ENCODE results near the gene ATIC. TPM values are rescaled to one million over a fixed set of nuclear protein-coding genes. Genes with fewer than 3 reads are reported as not detected.

ATIC gene
- polyA plus RNA-seq, 1 donor, result 129 TPM

DNA sequence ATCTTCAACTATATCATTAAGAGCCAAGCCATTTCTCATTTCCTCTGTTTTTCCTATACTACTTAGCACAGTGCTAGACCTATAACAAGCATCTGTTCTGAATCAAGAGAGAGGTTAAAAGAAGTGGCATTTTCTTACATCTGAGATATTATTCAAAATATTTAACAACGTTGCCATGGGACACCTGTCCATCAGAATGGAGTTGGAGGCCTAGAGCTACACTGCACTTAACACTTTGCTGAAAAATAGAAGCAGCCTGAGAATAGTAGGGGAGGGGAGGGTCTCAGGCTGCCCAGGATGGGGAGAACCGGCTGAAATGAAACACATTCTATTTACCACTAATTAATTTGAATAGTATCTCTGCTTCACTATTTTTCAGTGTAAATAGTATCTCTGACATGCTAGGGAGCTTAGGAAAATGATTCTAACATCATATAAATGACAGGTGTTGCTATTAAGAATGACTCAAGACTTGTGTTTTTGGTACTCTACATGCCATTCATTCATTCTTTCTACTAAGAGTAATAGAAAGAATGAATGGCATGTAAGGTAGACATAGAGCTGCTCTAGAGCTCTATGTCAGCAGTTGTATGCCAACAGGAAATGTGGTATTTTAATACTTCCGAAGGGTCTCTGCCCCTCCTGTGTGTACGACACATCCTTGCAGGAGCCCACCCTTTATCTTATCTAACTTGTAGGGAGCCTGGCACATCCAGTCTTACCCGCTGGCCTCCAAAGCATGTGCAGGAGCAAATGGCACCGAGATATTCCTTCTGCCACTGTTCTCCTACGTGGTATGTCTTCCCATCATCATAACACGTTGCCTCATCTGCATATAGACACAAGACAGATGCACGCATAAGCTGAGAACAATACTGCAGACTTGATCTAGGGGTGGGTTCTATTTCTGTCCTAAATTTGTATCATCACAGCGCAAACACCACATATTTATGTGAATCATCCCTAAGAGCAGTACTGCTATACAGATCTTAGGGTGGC is 52.6 kb downstream of the ATIC start:
- H3K27ac ChIP-seq (ENCODE audit: low read length), result no peak overlapping the region
- no peaks in the 10 kb centered on the region for H3K27me3 ChIP-seq (ENCODE audit: control insufficient read depth, insufficient read depth, low read length)
- H3K4me3 ChIP-seq (ENCODE audit: low read length), result no peak overlapping the region
- H3K4me1 ChIP-seq (ENCODE audit: control insufficient read depth, insufficient read depth, low read length), result no peaks in the 10 kb centered on the region
- H3K36me3 ChIP-seq (ENCODE audit: control insufficient read depth, insufficient read depth, low read length), result peaks cover 53% of the 10 kb centered on the region
- peaks cover 14% of the 10 kb centered on the region for H3K9me3 ChIP-seq (ENCODE audit: control insufficient read depth, low read depth, low read length)
- no CpG with 5 or more reads among the region's 10 CpGs for WGBS (ENCODE audit: insufficient coverage, low lambda C conversion rate)
- no peak for DNase-seq

DNA sequence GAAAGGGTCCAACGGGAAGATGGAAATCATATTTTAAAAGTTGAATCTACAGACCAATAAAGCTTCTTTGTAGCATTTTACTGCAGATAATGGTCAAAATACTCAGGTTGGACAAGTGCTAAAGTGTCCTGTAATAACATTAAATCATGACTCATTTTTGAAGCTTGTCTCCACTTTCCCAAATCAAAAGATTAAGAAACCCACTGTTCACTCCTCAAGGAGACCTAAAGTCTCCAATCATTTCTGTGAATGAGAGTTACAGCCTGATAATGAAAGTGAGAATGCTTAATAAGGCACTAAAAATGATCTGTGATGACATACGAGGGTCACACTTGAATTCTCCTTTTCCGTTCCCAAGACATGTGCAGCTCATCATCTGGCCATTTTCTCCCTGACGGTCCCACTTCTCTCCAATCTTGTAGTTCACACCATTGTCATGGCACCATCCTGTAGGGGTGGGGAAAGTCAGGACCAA is 53.4 kb downstream of the ATIC start:
- Histone ChIP-seq H3K36me3 (ENCODE audit: control insufficient read depth, insufficient read depth, low read length) (peaks cover 54% of the 10 kb centered on the region), H3K4me1 (ENCODE audit: control insufficient read depth, insufficient read depth, low read length) (no peaks in the 10 kb centered on the region), H3K9me3 (ENCODE audit: control insufficient read depth, low read depth, low read length) (peaks cover 14% of the 10 kb centered on the region), H3K27ac (ENCODE audit: low read length) (no peak overlapping the region), H3K4me3 (ENCODE audit: low read length) (no peak overlapping the region), H3K27me3 (ENCODE audit: control insufficient read depth, insufficient read depth, low read length) (no peaks in the 10 kb centered on the region)
- no peak for DNase-seq
- 100% methylated on average over 3 of the region's 4 CpGs for WGBS (ENCODE audit: insufficient coverage, low lambda C conversion rate)

DNA sequence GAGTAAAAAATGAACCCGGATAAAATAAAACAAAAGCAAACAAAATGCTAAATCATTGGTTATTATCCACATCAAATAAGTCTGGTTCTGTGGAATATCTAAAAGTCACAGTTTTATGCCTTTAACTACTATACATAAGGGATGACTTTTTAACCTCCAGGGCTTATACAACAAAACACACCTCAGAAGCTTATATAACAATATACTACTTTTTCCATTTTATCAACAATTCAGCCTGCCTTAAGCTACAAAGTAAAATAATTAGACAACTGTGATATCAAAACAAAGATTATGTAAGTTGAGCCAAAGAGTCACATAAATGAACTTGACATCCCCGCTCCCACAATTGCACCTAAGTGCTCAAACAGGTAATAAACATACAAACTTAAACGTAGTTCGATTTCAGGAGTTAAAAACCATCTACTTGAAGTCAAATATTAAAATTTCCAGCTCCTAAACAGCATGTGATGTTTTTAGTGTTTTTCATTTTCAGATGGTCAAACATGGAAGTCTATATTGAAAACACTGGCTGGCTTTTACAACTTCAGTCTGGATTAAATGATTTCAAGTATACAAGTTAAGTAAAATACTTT is 54.7 kb downstream of the ATIC start:
- 92% methylated on average over 2 of the region's 4 CpGs for WGBS (ENCODE audit: insufficient coverage, low lambda C conversion rate)
- no peaks in the 10 kb centered on the region for H3K27me3 ChIP-seq (ENCODE audit: control insufficient read depth, insufficient read depth, low read length)

DNA sequence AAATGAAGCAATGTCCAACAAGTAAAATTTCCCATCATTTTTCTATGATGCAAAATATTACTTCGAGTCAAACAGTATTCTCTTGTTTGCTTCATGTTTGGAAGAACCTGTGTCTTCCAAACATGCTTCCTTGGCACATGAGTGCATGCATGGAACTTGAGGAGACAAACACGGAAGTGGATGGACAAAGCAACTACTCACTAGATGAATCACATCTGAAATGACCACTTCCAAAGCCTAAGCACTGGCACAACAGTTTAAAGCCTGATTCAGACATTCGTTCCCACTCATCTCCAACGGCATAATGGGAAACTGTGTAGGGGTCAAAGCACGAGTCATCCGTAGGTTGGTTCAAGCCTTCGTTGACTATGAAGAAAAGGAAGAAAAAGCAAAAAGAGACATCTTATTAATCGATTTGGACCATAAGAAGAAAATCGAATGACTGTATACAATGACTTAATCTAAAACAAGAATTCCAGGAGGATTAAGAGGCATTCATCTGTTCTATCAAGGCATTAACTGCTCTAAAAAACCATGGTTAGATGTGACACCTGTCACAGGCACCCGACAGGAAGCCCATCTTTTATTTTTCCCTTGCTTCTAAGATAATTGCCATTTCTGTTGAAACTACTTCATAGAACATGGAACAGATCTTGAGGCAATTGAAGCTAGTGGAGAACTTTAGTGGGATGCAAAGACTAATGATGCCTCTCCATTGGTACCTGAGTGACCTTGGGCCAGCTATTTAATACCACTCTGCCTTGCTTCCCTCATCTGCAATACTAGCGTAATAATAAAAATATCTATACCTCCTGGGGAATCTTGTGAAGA is 56.0 kb downstream of the ATIC start:
- WGBS (ENCODE audit: insufficient coverage, low lambda C conversion rate), result 100% methylated on average over 4 of the region's 11 CpGs
- H3K9me3 ChIP-seq (ENCODE audit: control insufficient read depth, low read depth, low read length), result peaks cover 10% of the 10 kb centered on the region
- H3K4me3 ChIP-seq (ENCODE audit: low read length), result no peak overlapping the region
- H3K27me3 ChIP-seq (ENCODE audit: control insufficient read depth, insufficient read depth, low read length), result no peaks in the 10 kb centered on the region
- H3K27ac ChIP-seq (ENCODE audit: low read length), result no peak overlapping the region
- peaks cover 56% of the 10 kb centered on the region for H3K36me3 ChIP-seq (ENCODE audit: control insufficient read depth, insufficient read depth, low read length)
- no peak for DNase-seq
- H3K4me1 ChIP-seq (ENCODE audit: control insufficient read depth, insufficient read depth, low read length), result no peaks in the 10 kb centered on the region

More for the DNA sequence above, 54.7 kb downstream of the ATIC start:
- no peak overlapping the region for H3K27ac ChIP-seq (ENCODE audit: low read length)
- peaks cover 5% of the 10 kb centered on the region for H3K9me3 ChIP-seq (ENCODE audit: control insufficient read depth, low read depth, low read length)
- DNase-seq, result no peak
- no peak overlapping the region for H3K4me3 ChIP-seq (ENCODE audit: low read length)
- peaks cover 56% of the 10 kb centered on the region for H3K36me3 ChIP-seq (ENCODE audit: control insufficient read depth, insufficient read depth, low read length)
- no peaks in the 10 kb centered on the region for H3K4me1 ChIP-seq (ENCODE audit: control insufficient read depth, insufficient read depth, low read length)

DNA sequence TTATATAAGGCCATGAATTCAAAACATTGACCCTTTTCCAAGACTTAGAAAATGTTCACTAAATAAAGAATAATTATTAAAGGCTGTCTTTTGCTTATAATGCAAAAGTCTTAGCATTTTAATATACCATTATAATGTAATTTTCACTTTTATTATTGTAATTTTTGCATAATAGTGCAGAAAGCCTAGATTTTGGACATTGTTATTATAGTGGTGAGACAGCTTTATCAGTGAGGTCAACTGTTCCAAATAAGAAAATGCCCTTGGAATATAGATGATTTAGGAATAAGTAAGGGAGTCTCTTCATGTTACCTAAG is 56.6 kb downstream of the ATIC start:
- Histone ChIP-seq H3K4me1 (ENCODE audit: control insufficient read depth, insufficient read depth, low read length) (no peaks in the 10 kb centered on the region), H3K4me3 (ENCODE audit: low read length) (no peak overlapping the region), H3K27ac (ENCODE audit: low read length) (no peak overlapping the region), H3K9me3 (ENCODE audit: control insufficient read depth, low read depth, low read length) (peaks cover 10% of the 10 kb centered on the region), H3K36me3 (ENCODE audit: control insufficient read depth, insufficient read depth, low read length) (peaks cover 54% of the 10 kb centered on the region), H3K27me3 (ENCODE audit: control insufficient read depth, insufficient read depth, low read length) (no peaks in the 10 kb centered on the region)
- no peak for DNase-seq

DNA sequence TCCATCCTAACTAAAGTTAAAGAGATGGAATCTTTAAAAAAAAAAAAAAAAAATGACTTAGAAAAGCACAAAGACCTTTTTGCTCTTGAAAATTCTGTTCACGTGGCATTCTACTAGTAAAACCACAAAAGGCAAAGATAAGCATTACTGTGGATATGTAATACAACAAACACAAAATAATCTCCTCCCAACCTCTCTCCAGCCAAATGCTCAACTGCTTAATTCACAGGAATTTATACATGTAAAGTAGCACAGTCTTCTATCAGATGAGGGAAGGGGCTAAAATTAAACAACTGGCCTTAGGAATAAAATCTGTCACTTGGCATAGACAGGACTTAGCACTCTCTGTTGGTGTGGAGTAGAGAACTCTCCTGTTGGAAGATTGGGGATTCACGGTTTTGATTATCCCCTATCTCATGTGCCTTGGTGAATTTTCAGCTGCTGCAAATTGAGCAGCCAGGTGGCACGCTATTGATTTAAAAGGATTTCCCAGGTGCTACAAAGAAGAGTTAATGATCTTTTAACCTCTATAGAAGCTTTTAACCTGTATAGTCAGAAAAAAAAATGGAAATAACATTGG is 57.4 kb downstream of the ATIC start:
- no peak for DNase-seq
- no peak overlapping the region for H3K4me3 ChIP-seq (ENCODE audit: low read length)
- H3K27me3 ChIP-seq (ENCODE audit: control insufficient read depth, insufficient read depth, low read length), result no peaks in the 10 kb centered on the region
- H3K9me3 ChIP-seq (ENCODE audit: control insufficient read depth, low read depth, low read length), result peaks cover 10% of the 10 kb centered on the region
- H3K27ac ChIP-seq (ENCODE audit: low read length), result no peak overlapping the region
- no peaks in the 10 kb centered on the region for H3K4me1 ChIP-seq (ENCODE audit: control insufficient read depth, insufficient read depth, low read length)
- WGBS (ENCODE audit: insufficient coverage, low lambda C conversion rate), result no CpG with 5 or more reads among the region's 3 CpGs
- H3K36me3 ChIP-seq (ENCODE audit: control insufficient read depth, insufficient read depth, low read length), result peaks cover 53% of the 10 kb centered on the region

DNA sequence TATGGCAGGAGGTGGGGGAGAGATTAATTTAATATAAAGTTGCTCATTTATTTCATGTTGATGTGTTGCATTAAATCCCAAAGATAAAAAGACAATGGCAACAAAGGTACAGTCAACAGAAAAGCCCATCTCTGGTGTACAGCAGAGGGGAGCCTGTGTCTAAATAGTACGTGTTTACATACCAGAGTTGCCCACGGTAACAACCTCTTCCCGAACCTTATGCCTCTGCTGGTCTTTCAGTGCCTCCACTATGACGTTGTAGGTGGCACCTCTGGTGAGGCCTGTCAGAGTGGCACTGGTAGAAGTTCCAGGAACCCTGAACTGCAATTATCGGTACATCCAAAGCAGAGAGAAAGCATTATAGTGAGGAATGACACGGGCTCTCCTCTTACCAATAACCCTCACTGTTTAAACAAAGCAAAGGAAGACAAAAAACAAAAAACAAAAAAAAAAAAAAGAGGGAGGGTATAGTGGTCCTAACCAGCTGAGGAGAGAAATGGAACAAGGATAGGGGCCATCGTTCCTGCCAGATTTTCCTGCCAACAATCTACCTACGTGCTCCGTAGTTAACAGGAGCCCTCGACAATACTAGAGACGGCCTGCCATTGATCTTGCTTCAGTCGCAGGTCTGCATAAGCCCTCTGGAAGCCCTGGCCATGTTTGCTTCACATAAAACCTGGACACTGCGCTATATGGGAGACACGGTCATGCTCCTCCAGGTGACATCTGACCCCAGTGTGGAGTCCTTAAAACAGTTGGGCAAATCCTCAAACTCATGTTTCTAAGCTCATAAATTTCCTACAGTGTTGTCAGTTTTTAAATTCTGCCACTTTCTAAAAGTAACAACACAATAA is 58.5 kb downstream of the ATIC start:
- no peaks in the 10 kb centered on the region for H3K4me1 ChIP-seq (ENCODE audit: control insufficient read depth, insufficient read depth, low read length)
- DNase-seq, result no peak
- H3K27me3 ChIP-seq (ENCODE audit: control insufficient read depth, insufficient read depth, low read length), result no peaks in the 10 kb centered on the region
- H3K36me3 ChIP-seq (ENCODE audit: control insufficient read depth, insufficient read depth, low read length), result peaks cover 53% of the 10 kb centered on the region
- H3K9me3 ChIP-seq (ENCODE audit: control insufficient read depth, low read depth, low read length), result peaks cover 13% of the 10 kb centered on the region
- H3K27ac ChIP-seq (ENCODE audit: low read length), result no peak overlapping the region
- WGBS (ENCODE audit: insufficient coverage, low lambda C conversion rate), result 83% methylated on average over 1 of the region's 14 CpGs
- H3K4me3 ChIP-seq (ENCODE audit: low read length), result no peak overlapping the region

DNA sequence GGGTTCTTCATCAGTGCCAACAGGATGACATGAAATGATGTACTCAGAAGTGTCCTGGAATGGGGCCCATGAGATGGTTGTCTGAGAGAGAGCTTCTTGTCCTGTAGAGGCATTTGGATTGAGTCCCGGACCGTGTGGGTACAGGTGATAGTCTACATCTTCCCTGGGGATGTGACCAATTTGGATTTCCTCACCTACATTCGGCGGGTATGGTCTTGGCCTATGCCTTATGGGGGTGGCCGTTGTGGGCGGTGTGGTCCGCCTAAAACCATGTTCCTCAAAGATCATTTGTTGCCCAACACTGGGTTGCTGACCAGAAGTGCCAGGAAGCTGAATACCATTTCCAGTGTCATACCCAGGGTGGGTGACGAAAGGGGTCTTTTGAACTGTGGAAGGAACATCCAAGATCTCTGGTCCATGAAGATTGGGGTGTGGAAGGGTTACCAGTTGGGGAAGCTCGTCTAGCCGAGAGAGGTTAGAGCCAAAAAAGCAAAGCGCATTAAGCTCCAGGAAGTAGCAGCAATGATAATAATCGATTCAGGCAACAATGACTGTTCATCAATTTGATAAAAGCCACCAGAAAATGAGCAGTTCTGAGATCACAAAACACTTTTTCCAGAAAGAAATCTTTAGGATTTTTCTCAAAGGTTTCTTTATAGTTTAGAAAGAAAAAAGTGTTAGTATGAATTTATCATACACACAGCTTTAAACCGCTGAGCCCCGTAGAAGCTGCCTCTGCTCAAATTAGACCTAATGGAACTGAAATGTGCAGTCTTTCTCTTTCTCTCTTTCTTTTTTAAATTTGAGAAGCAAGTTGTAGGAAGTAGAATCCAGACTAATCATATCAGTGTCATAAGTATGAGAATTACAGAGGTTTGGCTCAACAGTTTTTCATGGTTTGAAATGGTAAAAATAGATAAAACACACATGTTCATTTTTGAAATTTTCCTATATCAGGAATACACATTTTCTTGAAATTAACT is 60.3 kb downstream of the ATIC start:
- Histone ChIP-seq H3K36me3 (ENCODE audit: control insufficient read depth, insufficient read depth, low read length) (peaks cover 60% of the 10 kb centered on the region), H3K27ac (ENCODE audit: low read length) (no peak overlapping the region), H3K4me1 (ENCODE audit: control insufficient read depth, insufficient read depth, low read length) (no peaks in the 10 kb centered on the region), H3K27me3 (ENCODE audit: control insufficient read depth, insufficient read depth, low read length) (no peaks in the 10 kb centered on the region), H3K4me3 (ENCODE audit: low read length) (no peak overlapping the region), H3K9me3 (ENCODE audit: control insufficient read depth, low read depth, low read length) (peaks cover 13% of the 10 kb centered on the region)
- no peak for DNase-seq
- 100% methylated on average over 2 of the region's 14 CpGs for WGBS (ENCODE audit: insufficient coverage, low lambda C conversion rate)

Data from large intestine (tissue), 3 donors.